ENCODE results near the gene QRFP. TPM values are rescaled to one million over a fixed set of nuclear protein-coding genes. Genes with fewer than 3 reads are reported as not detected.

The QRFP gene
- total RNA-seq, 1 experiment from 2014 or later, result not detected

- Mint-ChIP-seq H3K4me3 (no peak overlapping the region; a peak in 1 of 5 replicates), H3K9me3 (no peaks in the 10 kb centered on the region), H3K4me1 (peaks cover 72% of the 10 kb centered on the region in 2 experiments), H3K36me3 (ENCODE audit: insufficient read depth in 1 of 3, low read depth in 3 of 3) (peaks cover 0 to 4% (median under 1%) of the 10 kb centered on the region in 3 experiments; a peak in 5 of 7 replicates), H3K27me3 (ENCODE audit: low read depth) (no peaks in the 10 kb centered on the region), H3K27ac (peak overlapping the region in 1 of 3 experiments; percentile 38; a peak in 1 of 7 replicates)
- no peak overlapping the region for H2AK5ac ChIP-seq (ENCODE audit: insufficient read length, low read length)
- H4K20me1 ChIP-seq (ENCODE audit: control insufficient read depth, insufficient read depth, insufficient read length), result no peaks in the 10 kb centered on the region
- H3K27me3 ChIP-seq (ENCODE audit: insufficient read depth, low read length), result no peaks in the 10 kb centered on the region
- H3K79me2 ChIP-seq (ENCODE audit: insufficient read depth, low read length), result peaks cover 17% of the 10 kb centered on the region; the same call in 1 of the 2 replicates
- no peak overlapping the region for H2BK12ac ChIP-seq (ENCODE audit: insufficient read length, low read depth, low read length)
- no peak overlapping the region for H2AFZ ChIP-seq (ENCODE audit: low read length)
- no peak overlapping the region for H4K8ac ChIP-seq (replicated peaks; ENCODE audit: insufficient read length, low read depth, low read length)
- no peak overlapping the region for H4K5ac ChIP-seq (ENCODE audit: insufficient read length, low read depth, low read length)
- no peak overlapping the region for H2BK5ac ChIP-seq (ENCODE audit: insufficient read length, low read length)
- no peaks in the 10 kb centered on the region for H3K79me1 ChIP-seq (ENCODE audit: insufficient read depth, low read depth, low read length, poor library complexity, severe bottlenecking)
- H3K56ac ChIP-seq (ENCODE audit: insufficient read length, low read depth, low read length), result no peak overlapping the region
- H3K9ac ChIP-seq (ENCODE audit: extremely low read depth, insufficient read length, low read length), result no peak overlapping the region
- no peak overlapping the region for H3K4me2 ChIP-seq (ENCODE audit: insufficient read depth, insufficient read length, low read length)
- H2BK120ac ChIP-seq (ENCODE audit: low read depth, low read length, poor library complexity, severe bottlenecking), result no peak overlapping the region
- no peaks in the 10 kb centered on the region for H3K9me3 ChIP-seq (ENCODE audit: control insufficient read depth, low read depth, low read length)
- H3K27ac ChIP-seq (ENCODE audit: insufficient read length, low read depth, low read length), result no peak overlapping the region
- no peak overlapping the region for H2BK20ac ChIP-seq (ENCODE audit: low read depth, low read length, poor library complexity, severe bottlenecking)
- H3K4ac ChIP-seq (ENCODE audit: low read depth, low read length), result no peak overlapping the region
- no peak overlapping the region for H3K18ac ChIP-seq (ENCODE audit: insufficient read length, low read depth, low read length)
- H3K4me1 ChIP-seq (ENCODE audit: insufficient read depth, low read length), result peaks cover 7% of the 10 kb centered on the region; the same call in 1 of the 2 replicates
- no peak overlapping the region for H3T11ph ChIP-seq (ENCODE audit: low read length)
- no peak overlapping the region for H4K91ac ChIP-seq (ENCODE audit: insufficient read length, low read depth, low read length)
- H2BK15ac ChIP-seq (ENCODE audit: low read depth, low read length), result no peak overlapping the region
- DNase-seq, result no peak
- no CpG with 5 or more reads among the region's 4 CpGs for WGBS (ENCODE audit: extremely low coverage, insufficient read length, low lambda C conversion rate)
- H3K23ac ChIP-seq (ENCODE audit: insufficient read length, low read depth, low read length), result no peak overlapping the region
- no peaks in the 10 kb centered on the region for H3K23me2 ChIP-seq (ENCODE audit: insufficient read length, low read depth, low read length, poor library complexity, severe bottlenecking)
- H3K14ac ChIP-seq (ENCODE audit: insufficient read depth, low read length), result no peak overlapping the region
- no peak for TF ChIP-seq CTCF (conservative IDR thresholded peaks at IDR 0.05)
These were observed 52.6 kb downstream of the QRFP start for GRCh38 chr9:130844044-130844451.
